GM13976 (cell line): Measurements from ENCODE around the gene ARHGAP10.

Experiments used
- DNase-seq: peaks from one replicate; pipeline ENCODE4 v3.0.0; 2012; ENCODE audit warnings: low spot score
- in situ Hi-C: fragments of 300-500 bp; cut with MboI; formaldehyde crosslinking; loops from one replicate; pipeline ENCODE4 v1.12.0; 2022; ENCODE audit warnings: low sequenced_read_pairs, mixed read lengths, inconsistent platforms; ENCODE audit not compliant: unreplicated experiment
- TF ChIP-seq, protein P1 (sequence below): IDR thresholded peaks from 2 replicates; pipeline ENCODE4 v1.5.1; 2012; ENCODE audit warnings: borderline replicate concordance, mild to moderate bottlenecking; ENCODE audit not compliant: insufficient read depth; ENCODE audit errors: extremely low read depth, missing control alignments, control extremely low read depth

ARHGAP10 gene

DNA sequence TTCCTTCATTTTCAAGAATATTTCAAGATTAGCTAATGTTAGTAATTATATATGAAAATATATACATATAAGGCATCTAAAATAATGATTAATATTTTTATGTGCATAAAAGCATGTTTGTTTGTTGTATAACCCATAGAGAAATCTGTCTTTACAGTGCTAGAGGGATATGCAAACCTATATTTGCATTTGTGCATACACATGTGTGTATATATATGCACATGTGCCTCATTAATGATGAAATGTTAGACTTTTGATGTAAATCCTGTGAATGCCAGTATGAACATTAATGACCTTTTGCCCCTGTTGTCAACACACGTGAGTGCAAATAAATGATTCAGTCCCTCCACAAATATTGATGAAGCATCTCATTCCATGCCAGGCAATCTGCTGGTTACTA lies 197.9 kb downstream of the ARHGAP10 start:
- in situ Hi-C loops = no loop called here
- TF ChIP-seq, protein P1, sequence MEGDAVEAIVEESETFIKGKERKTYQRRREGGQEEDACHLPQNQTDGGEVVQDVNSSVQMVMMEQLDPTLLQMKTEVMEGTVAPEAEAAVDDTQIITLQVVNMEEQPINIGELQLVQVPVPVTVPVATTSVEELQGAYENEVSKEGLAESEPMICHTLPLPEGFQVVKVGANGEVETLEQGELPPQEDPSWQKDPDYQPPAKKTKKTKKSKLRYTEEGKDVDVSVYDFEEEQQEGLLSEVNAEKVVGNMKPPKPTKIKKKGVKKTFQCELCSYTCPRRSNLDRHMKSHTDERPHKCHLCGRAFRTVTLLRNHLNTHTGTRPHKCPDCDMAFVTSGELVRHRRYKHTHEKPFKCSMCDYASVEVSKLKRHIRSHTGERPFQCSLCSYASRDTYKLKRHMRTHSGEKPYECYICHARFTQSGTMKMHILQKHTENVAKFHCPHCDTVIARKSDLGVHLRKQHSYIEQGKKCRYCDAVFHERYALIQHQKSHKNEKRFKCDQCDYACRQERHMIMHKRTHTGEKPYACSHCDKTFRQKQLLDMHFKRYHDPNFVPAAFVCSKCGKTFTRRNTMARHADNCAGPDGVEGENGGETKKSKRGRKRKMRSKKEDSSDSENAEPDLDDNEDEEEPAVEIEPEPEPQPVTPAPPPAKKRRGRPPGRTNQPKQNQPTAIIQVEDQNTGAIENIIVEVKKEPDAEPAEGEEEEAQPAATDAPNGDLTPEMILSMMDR = no peak
- no peak for DNase-seq

DNA sequence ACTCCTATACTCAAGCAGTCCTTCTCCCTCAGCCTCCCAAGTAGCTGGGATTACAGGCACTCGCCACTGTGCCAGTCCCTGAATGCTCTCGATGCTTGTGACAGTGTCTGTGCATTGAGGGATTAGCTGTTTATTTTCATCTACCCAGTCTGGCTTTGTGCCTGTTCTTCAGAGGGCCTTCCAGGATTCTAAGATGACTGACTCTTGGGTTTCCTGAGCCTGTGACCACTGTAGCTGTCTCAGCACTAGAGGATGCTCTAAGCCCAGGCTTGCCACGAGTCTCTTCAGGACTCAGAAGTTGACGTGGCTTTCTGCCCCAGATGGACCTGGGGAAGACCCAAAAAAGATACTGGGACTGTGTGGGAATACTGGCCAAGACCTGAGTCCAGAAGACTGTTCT lies 201.4 kb downstream of the ARHGAP10 start:
- TF ChIP-seq, protein P1 = no peak
- no peak for DNase-seq
- in situ Hi-C loops = no loop called here

DNA sequence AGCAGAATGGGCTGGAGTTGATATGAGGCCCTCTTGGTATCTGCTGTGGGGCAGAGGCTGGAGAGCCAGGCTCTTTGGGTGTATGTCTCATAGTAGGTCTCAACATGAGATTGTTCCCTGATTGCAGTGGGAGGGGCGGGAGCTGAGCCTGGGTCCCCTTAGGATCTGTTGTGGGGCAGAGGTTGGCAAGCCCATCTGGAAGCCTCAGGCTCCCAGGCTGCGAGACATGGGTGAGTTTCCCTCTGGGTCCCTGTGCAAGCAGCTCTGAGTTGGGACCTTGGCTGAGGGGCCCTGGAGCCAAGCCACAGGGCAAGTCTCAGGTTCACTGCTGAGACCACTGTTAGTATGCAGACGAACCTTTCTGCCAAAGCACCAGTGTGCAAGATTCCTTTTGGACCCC lies 201.9 kb downstream of the ARHGAP10 start:
- TF ChIP-seq, protein P1 = no peak
- in situ Hi-C loops = no loop called here
- no peak for DNase-seq

DNA sequence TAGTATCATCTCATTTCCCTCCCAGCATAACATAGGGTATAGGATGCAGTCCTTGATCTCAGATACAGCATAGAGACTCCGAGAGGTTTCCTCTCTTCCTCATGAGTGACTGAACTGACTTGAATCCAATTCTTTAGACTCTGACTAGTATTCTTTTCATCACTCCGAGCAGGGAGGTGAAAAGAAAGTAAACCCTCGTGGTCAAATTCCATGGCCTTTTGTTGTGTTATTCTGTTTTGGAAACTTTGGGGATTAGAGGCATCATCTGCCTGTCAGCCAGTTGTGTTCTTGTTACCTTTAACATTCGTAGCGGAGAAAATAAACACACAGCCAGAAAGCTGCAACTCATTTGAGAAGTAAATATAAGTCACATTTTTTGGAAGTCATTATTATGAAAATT lies 206.6 kb downstream of the ARHGAP10 start:
- in situ Hi-C loops = no loop called here
- TF ChIP-seq, protein P1 = no peak
- DNase-seq = no peak

DNA sequence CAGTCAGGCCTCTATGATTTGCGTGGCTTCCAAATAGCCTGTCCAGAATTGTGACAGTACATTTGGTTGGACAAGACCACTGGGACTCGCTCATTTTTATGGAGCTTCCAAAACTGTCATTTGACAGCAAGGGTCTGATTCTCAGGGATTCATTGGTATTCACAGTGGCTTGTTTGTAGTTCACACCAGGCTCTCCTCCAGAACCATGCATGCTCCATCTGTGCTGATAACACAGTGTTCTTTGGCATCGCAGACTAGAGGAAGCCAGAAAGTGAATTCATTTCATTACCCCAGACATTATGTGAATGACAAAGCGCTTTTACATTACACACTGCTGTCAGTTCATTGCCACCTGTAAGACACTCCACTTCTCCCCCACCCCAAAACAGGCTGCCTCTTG lies 208.3 kb downstream of the ARHGAP10 start:
- no peak for DNase-seq
- in situ Hi-C loops = no loop called here
- TF ChIP-seq, protein P1 = no peak

DNA sequence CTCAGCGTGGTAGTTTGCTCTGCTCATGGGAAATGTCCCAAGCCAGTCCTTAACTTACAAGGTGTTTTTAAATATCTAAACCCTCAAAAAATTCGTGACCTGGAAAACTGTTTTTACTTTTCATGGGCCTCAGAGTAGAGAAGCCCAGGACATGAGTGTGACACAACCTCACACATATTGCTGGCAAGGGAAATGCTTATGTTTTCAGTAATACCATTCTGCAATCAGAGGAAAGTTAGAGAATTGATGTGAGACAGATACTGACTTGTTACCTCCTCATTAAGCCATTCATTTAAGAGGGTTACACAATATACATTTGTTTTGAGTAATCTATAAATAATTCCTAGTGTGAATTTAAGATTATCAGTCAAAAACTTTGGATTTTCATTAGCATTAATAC lies 209.5 kb downstream of the ARHGAP10 start:
- no peak for DNase-seq
- TF ChIP-seq, protein P1 = no peak
- in situ Hi-C loops = no loop called here

DNA sequence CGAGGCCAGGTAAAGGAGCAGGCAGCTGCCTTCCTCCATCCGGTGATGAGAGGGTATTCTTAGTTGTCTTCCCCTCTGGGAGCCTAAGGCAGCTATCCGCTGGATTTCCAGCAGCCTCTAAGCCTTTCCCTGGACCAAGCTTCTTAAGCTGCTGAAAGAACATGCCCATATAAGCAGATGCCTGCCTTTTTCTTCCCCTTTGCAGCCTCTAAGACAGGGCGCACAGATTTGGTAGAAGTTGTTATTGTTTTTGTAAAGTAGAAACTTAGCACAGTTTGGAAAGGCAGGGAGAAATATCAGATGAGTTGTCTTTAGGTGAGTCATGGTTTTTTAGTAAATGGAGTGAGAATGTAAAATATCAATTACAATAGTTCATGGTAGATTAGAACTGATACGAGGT lies 210.8 kb downstream of the ARHGAP10 start:
- TF ChIP-seq, protein P1 = no peak
- in situ Hi-C loops = no loop called here
- DNase-seq = no peak
